Spleen (tissue), 11 donors: ENCODE measurements around the gene LIN7A. TPM values are rescaled to one million over a fixed set of nuclear protein-coding genes. Genes with fewer than 3 reads are reported as not detected.

Experiments used
- DNase-seq: peaks from one replicate; pipeline ENCODE4 v3.0.0-alpha.2; 2020
- H3K27ac ChIP-seq, 8 donors: fragments of 200-600 bp; sonication (generic) in 7 of 8; 1 replicate in 4 of 8; 2 replicates in 4 of 8; pipeline versions ENCODE4 v1.5.0 to v1.8.0; 2016 to 2021; ENCODE audit warnings: inconsistent platforms in 4 of 8, mild to moderate bottlenecking in 4 of 8, moderate library complexity in 1 of 8
- H3K27me3 ChIP-seq, 7 donors: fragments of 200-600 bp; sonication (generic) in 6 of 7; replicated peaks in 1 of 7; 1 replicate in 4 of 7; 2 replicates in 3 of 7; pipeline versions ENCODE4 v1.5.0 to v1.8.0; 2016 to 2021; ENCODE audit warnings: inconsistent platforms in 3 of 7, mild to moderate bottlenecking in 1 of 7
- H3K36me3 ChIP-seq, 6 donors: fragments of 200-600 bp; sonication (generic) in 5 of 6; 1 replicate in 4 of 6; 2 replicates in 2 of 6; pipeline versions ENCODE4 v1.5.0 to v1.8.0; 2016 to 2021; ENCODE audit warnings: inconsistent platforms in 2 of 6
- H3K4me1 ChIP-seq, 6 donors: fragments of 200-600 bp; sonication (generic) in 5 of 6; 1 replicate in 3 of 6; 2 replicates in 3 of 6; pipeline versions ENCODE4 v1.5.0 to v1.8.0; 2016 to 2021; ENCODE audit warnings: inconsistent platforms in 3 of 6
- H3K4me3 ChIP-seq, 8 donors: fragments of 200-600 bp; sonication (generic) in 7 of 8; 1 replicate in 4 of 8; 2 replicates in 4 of 8; pipeline versions ENCODE4 v1.5.0 to v1.8.0; 2016 to 2021; ENCODE audit warnings: inconsistent platforms in 4 of 8, mild to moderate bottlenecking in 4 of 8, moderate library complexity in 2 of 8
- H3K9me3 ChIP-seq, 8 donors: fragments of 200-600 bp; sonication (generic) in 7 of 8; 1 replicate in 4 of 8; 2 replicates in 4 of 8; pipeline versions ENCODE4 v1.5.0 to v1.8.0; 2016 to 2021; ENCODE audit warnings: inconsistent platforms in 4 of 8
- CTCF ChIP-seq, 11 experiments: fragments of 200-600 bp in 7 of 11; fragments of 450-650 bp in 4 of 11; sonication (generic) in 4 of 11; IDR thresholded peaks in 8 of 11; conservative IDR thresholded peaks in 3 of 11; 1 replicate in 7 of 11; 2 replicates in 4 of 11; pipeline versions ENCODE4 v1.4.0 to v1.8.0; 2016 to 2021; ENCODE audit warnings: antibody characterized with exemption in 11 of 11, inconsistent platforms in 4 of 11, mild to moderate bottlenecking in 1 of 11
- POLR2A ChIP-seq, 3 donors: fragments of 450-650 bp; IDR thresholded peaks; one replicate each; pipeline ENCODE4 v1.5.1; 2017; ENCODE audit warnings: antibody characterized with exemption in 3 of 3, mild to moderate bottlenecking in 1 of 3
- POLR2AphosphoS5 ChIP-seq, 3 donors: sonication (generic); formaldehyde crosslinking; IDR thresholded peaks; one replicate each; pipeline ENCODE4 v1.5.1; 2017; ENCODE audit warnings: antibody characterized with exemption in 3 of 3
- WGBS, 5 donors: extraction: QIAGEN DNeasy Blood & Tissue Kit in 3 of 5; methylation state at CpG; one replicate each; pipeline versions ENCODE4 v1.1.5 to v1.1.7; 2013 to 2018; 5-methylcytosine and 5-hydroxymethylcytosine counted together
- intact Hi-C: fragments of 100-400 bp; cut with DNase I; formaldehyde crosslinking; loops from one replicate; pipeline ENCODE4 v1.15.0; 2023; ENCODE audit warnings: low total_unique reads
- polyA plus RNA-seq, 3 donors: library from polyadenylated mRNA; stranded (reverse); fragments of 200-250 nt; gene quantifications; one replicate each; pipeline ENCODE4 v1.2.1, GENCODE V29; 2013
- total RNA-seq, 7 donors: library from RNA; depleted of rRNA in 3 of 7; stranded (reverse); fragments of >200 nt in 3 of 7; fragmentation: NEBNext Ultra II Directional in 4 of 7; extraction: Animal tissue kit (Norgen Biotek cat#: 25700) in 4 of 7; gene quantifications; one replicate each; pipeline versions ENCODE4 v1.1.0 to v1.2.1, GENCODE V29; 2016 to 2021
- donor health status: healthy with polysubstance abuse.
- donor health status: DM: no; HTN: no; CAD: no; lungs with moderate emphysema.
- donor health status: DM: no; HTN: no; CAD: no.
- donor health status: Bipolar disorder and iron deficiency.
- donor health status: healthy.
- donor health status: DM: no; HTN: no; CAD: no.
- donor health status: DM: yes; HTN: yes; CAD: no.

The LIN7A gene
- total and polyA plus RNA-seq, 10 donors: 1.7 to 31.6 (median 13.1) TPM

- no peaks in the 10 kb centered on the region for H3K9me3 ChIP-seq
- H3K4me1 ChIP-seq: no peaks in the 10 kb centered on the region
- intact Hi-C loops: no loop called here
- H3K27ac ChIP-seq: no peak overlapping the region
- WGBS, 5 donors: 63 to 90% (median 90%) methylated on average over 5 of the region's 5 CpGs
- H3K4me3 ChIP-seq: no peak overlapping the region
- no peak for DNase-seq
- no peaks in the 10 kb centered on the region for H3K27me3 ChIP-seq
- H3K36me3 ChIP-seq: no peaks in the 10 kb centered on the region
- TF ChIP-seq POLR2A (IDR thresholded peaks at IDR 0.05) (no peak), CTCF (IDR thresholded peaks at IDR 0.05 in 8 of 11, conservative IDR thresholded peaks at IDR 0.05 in 3 of 11) (no peak)
Observed at GRCh38 chr12:80958162-80958561, 20.4 kb upstream of the LIN7A start.

- intact Hi-C loops: no loop called here
- 54 to 75% (median 63%) methylated on average over 5 of the region's 5 CpGs for WGBS, 5 donors
- H3K4me3 ChIP-seq: no peak overlapping the region
- no peaks in the 10 kb centered on the region for H3K27me3 ChIP-seq
- no peak overlapping the region for H3K27ac ChIP-seq
- DNase-seq: no peak
- H3K36me3 ChIP-seq: no peaks in the 10 kb centered on the region
- no peak for TF ChIP-seq POLR2A (IDR thresholded peaks at IDR 0.05)
- no peak for TF ChIP-seq CTCF (IDR thresholded peaks at IDR 0.05 in 8 of 11, conservative IDR thresholded peaks at IDR 0.05 in 3 of 11)
- no peak for TF ChIP-seq POLR2AphosphoS5 (IDR thresholded peaks at IDR 0.05)
- no peaks in the 10 kb centered on the region for H3K4me1 ChIP-seq
- H3K9me3 ChIP-seq: no peaks in the 10 kb centered on the region
Observed at GRCh38 chr12:80954857-80955520, 17.3 kb upstream of the LIN7A start.

- intact Hi-C loops: no loop called here
- no peak overlapping the region for H3K4me3 ChIP-seq
- H3K9me3 ChIP-seq: no peaks in the 10 kb centered on the region
- no peak for DNase-seq
- no peak overlapping the region for H3K27ac ChIP-seq
- TF ChIP-seq POLR2A (IDR thresholded peaks at IDR 0.05) (no peak), POLR2AphosphoS5 (IDR thresholded peaks at IDR 0.05) (no peak), CTCF (IDR thresholded peaks at IDR 0.05 in 8 of 11, conservative IDR thresholded peaks at IDR 0.05 in 3 of 11) (no peak)
- H3K27me3 ChIP-seq: no peaks in the 10 kb centered on the region
- no peaks in the 10 kb centered on the region for H3K4me1 ChIP-seq
- H3K36me3 ChIP-seq: no peaks in the 10 kb centered on the region
Observed at GRCh38 chr12:80952443-80952842, 14.7 kb upstream of the LIN7A start.

GRCh38 chr12:80946591-80946990 is 8.9 kb upstream of the LIN7A start:
- DNase-seq: no peak
- no peak for TF ChIP-seq POLR2A (IDR thresholded peaks at IDR 0.05)
- TF ChIP-seq CTCF (IDR thresholded peaks at IDR 0.05 in 8 of 11, conservative IDR thresholded peaks at IDR 0.05 in 3 of 11): no peak
- Histone ChIP-seq H3K4me1 (peaks cover 0 to 8% (median 0%) of the 10 kb centered on the region in 6 donors), H3K4me3 (no peak overlapping the region), H3K27me3 (no peaks in the 10 kb centered on the region), H3K36me3 (no peaks in the 10 kb centered on the region), H3K9me3 (no peaks in the 10 kb centered on the region), H3K27ac (no peak overlapping the region)
- intact Hi-C loops: no loop called here
- WGBS, 5 donors: 58 to 67% (median 61%) methylated on average over 3 of the region's 3 CpGs
